Loucy (cell line): ENCODE measurements around the gene MVD.

Source experiments
- H2AFZ ChIP-seq: fragments of 200-600 bp; sonication (generic); 2 replicates; pipeline ENCODE4 v1.6.0; 2016; ENCODE audit warnings: antibody characterized with exemption, mild to moderate bottlenecking, low read length, moderate library complexity
- H3F3A ChIP-seq: fragments of 200-600 bp; 2 replicates; pipeline ENCODE4 v1.6.0; 2016; ENCODE audit warnings: antibody characterized with exemption, low read depth, mild to moderate bottlenecking
- H3K27me3 ChIP-seq: fragments of 200-600 bp; sonication (generic); 2 replicates; pipeline ENCODE4 v1.6.1; 2014; ENCODE audit warnings: low read length, mild to moderate bottlenecking; ENCODE audit not compliant: insufficient read depth, poor library complexity, severe bottlenecking
- H3K36me3 ChIP-seq: fragments of 200-600 bp; sonication (generic); 2 replicates; pipeline ENCODE4 v1.6.1; 2016; ENCODE audit warnings: low read length; ENCODE audit not compliant: insufficient read depth
- H3K4me1 ChIP-seq: fragments of 200-600 bp; sonication (generic); 2 replicates; pipeline ENCODE4 v1.5.1; 2014; ENCODE audit warnings: low read length, mild to moderate bottlenecking; ENCODE audit not compliant: insufficient read depth, poor library complexity, severe bottlenecking
- H3K4me2 ChIP-seq: fragments of 200-600 bp; sonication (generic); 2 replicates; pipeline ENCODE4 v1.6.0; 2014; ENCODE audit warnings: antibody characterized with exemption, low read length, low read depth, mild to moderate bottlenecking; ENCODE audit not compliant: poor library complexity, severe bottlenecking
- H3K4me3 ChIP-seq: fragments of 200-600 bp; sonication (generic); 2 replicates; pipeline ENCODE4 v1.5.1; 2014; ENCODE audit warnings: low read length, mild to moderate bottlenecking, mixed read lengths; ENCODE audit not compliant: poor library complexity, severe bottlenecking
- H3K79me2 ChIP-seq: fragments of 200-600 bp; sonication (generic); 2 replicates; pipeline ENCODE4 v1.6.1; 2014; ENCODE audit warnings: low read length; ENCODE audit not compliant: insufficient read depth
- H3K9ac ChIP-seq: fragments of 200-600 bp; sonication (generic); 2 replicates; pipeline ENCODE4 v1.6.0; 2014; ENCODE audit warnings: mild to moderate bottlenecking, low read depth, low read length, moderate library complexity; ENCODE audit not compliant: poor library complexity, severe bottlenecking
- H3K9me2 ChIP-seq: fragments of 200-600 bp; sonication (generic); replicated peaks from 2 replicates; pipeline ENCODE4 v1.6.1; 2016; ENCODE audit warnings: low read depth, low read length, mixed read lengths
- H3K9me3 ChIP-seq: fragments of 200-600 bp; sonication (generic); 2 replicates; pipeline ENCODE4 v1.6.1; 2014; ENCODE audit warnings: mild to moderate bottlenecking, antibody characterized with exemption, low read length, low read depth; ENCODE audit not compliant: insufficient read depth
- H4K20me1 ChIP-seq: fragments of 200-600 bp; sonication (generic); 2 replicates; pipeline ENCODE4 v1.6.0; 2014; ENCODE audit warnings: antibody characterized with exemption, low read length, mild to moderate bottlenecking; ENCODE audit not compliant: insufficient read depth, poor library complexity, severe bottlenecking
- EZH2phosphoT487 ChIP-seq: fragments of 200-600 bp; IDR thresholded peaks from 2 replicates; pipeline ENCODE4 v1.6.1; 2018; ENCODE audit warnings: antibody characterized with exemption, mild to moderate bottlenecking, moderate library complexity, borderline replicate concordance
- TF ChIP-seq, protein P1 (sequence below): fragments of 200-600 bp; sonication (generic); conservative IDR thresholded peaks from 2 replicates; pipeline ENCODE4 v1.5.1; 2014; ENCODE audit warnings: mild to moderate bottlenecking, antibody characterized with exemption, low read length

Gene MVD

GRCh38 chr16:88633684-88634140, 29.2 kb downstream of the MVD start:
- Histone ChIP-seq H3K9me3 (no peaks in the 10 kb centered on the region), H3K9me2 (no peaks in the 10 kb centered on the region), H3K27me3 (no peaks in the 10 kb centered on the region), H3K4me2 (no peak overlapping the region), H2AFZ (no peak overlapping the region), H3K36me3 (peaks cover 9% of the 10 kb centered on the region; the same call in 1 of the 2 replicates), H3K4me1 (no peaks in the 10 kb centered on the region), H3K79me2 (no peaks in the 10 kb centered on the region), H4K20me1 (no peaks in the 10 kb centered on the region), H3F3A (no peaks in the 10 kb centered on the region), H3K9ac (no peak overlapping the region), H3K4me3 (no peak overlapping the region)
- TF ChIP-seq EZH2phosphoT487, result no peak
- TF ChIP-seq, protein P1, sequence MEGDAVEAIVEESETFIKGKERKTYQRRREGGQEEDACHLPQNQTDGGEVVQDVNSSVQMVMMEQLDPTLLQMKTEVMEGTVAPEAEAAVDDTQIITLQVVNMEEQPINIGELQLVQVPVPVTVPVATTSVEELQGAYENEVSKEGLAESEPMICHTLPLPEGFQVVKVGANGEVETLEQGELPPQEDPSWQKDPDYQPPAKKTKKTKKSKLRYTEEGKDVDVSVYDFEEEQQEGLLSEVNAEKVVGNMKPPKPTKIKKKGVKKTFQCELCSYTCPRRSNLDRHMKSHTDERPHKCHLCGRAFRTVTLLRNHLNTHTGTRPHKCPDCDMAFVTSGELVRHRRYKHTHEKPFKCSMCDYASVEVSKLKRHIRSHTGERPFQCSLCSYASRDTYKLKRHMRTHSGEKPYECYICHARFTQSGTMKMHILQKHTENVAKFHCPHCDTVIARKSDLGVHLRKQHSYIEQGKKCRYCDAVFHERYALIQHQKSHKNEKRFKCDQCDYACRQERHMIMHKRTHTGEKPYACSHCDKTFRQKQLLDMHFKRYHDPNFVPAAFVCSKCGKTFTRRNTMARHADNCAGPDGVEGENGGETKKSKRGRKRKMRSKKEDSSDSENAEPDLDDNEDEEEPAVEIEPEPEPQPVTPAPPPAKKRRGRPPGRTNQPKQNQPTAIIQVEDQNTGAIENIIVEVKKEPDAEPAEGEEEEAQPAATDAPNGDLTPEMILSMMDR, result no peak

- no peaks in the 10 kb centered on the region for H3K9me2 ChIP-seq
- no peak overlapping the region for H3K9ac ChIP-seq
- H3K4me1 ChIP-seq, result no peaks in the 10 kb centered on the region
- TF ChIP-seq, protein P1, result no peak
- H3K79me2 ChIP-seq, result no peaks in the 10 kb centered on the region
- no peak overlapping the region for H3K4me3 ChIP-seq
- no peaks in the 10 kb centered on the region for H3F3A ChIP-seq
- peaks cover 9% of the 10 kb centered on the region; the same call in 1 of the 2 replicates for H3K36me3 ChIP-seq
- H4K20me1 ChIP-seq, result no peaks in the 10 kb centered on the region
- H3K9me3 ChIP-seq, result no peaks in the 10 kb centered on the region
- no peak overlapping the region for H3K4me2 ChIP-seq
- no peaks in the 10 kb centered on the region for H3K27me3 ChIP-seq
- H2AFZ ChIP-seq, result no peak overlapping the region
Measured at GRCh38 chr16:88632587-88632930, 30.3 kb downstream of the MVD start.

GRCh38 chr16:88631920-88632586, 30.8 kb downstream of the MVD start:
- no peak overlapping the region for H3K4me2 ChIP-seq
- peaks cover 9% of the 10 kb centered on the region; the same call in 1 of the 2 replicates for H3K36me3 ChIP-seq

More at GRCh38 chr16:88631920-88632586, 30.8 kb downstream of the MVD start:
- H3K4me3 ChIP-seq, result no peak overlapping the region
- no peaks in the 10 kb centered on the region for H3K4me1 ChIP-seq
- no peak for TF ChIP-seq EZH2phosphoT487
- TF ChIP-seq, protein P1, result no peak
- no peak overlapping the region for H2AFZ ChIP-seq
- H3K9me3 ChIP-seq, result no peaks in the 10 kb centered on the region
- H3F3A ChIP-seq, result no peaks in the 10 kb centered on the region
- H3K9me2 ChIP-seq, result no peaks in the 10 kb centered on the region
- no peaks in the 10 kb centered on the region for H3K27me3 ChIP-seq
- no peaks in the 10 kb centered on the region for H4K20me1 ChIP-seq
- H3K9ac ChIP-seq, result no peak overlapping the region
- H3K79me2 ChIP-seq, result no peaks in the 10 kb centered on the region
